ENCODE measurements around the gene KIF3A. TPM values are rescaled to one million over a fixed set of nuclear protein-coding genes. Genes with fewer than 3 reads are reported as not detected.

KIF3A gene
- 1 to 10 TPM; 2.2 to 7.6 (median 4.6) TPM for total RNA-seq

GRCh38 chr5:132736853-132737833, at the start of gene KIF3A:
TSS of gene KIF3A (minus strand) at chr5:132737546. CDS start at chr5:132737419, 127 bp downstream.
- Histone ChIP-seq H3K27me3 (peaks cover 0 to 9% (median 0%) of the 10 kb centered on the region in 4 donors), H3K27ac (peak within 1 kb of the TSS; percentile 63 to 85 (median 80)), H3K9me3 (no peaks in the 10 kb centered on the region), H3K4me1 (peaks cover 0 to 21% (median 5%) of the 10 kb centered on the region in 3 donors), H3K36me3 (peaks cover 0 to 7% (median 0%) of the 10 kb centered on the region in 3 donors), H3K4me3 (peak within 1 kb of the TSS; percentile 72 to 92 (median 82))
- intact Hi-C loops (cut with DNase I) = no loop called here
- TF ChIP-seq CTCF (IDR thresholded peaks at IDR 0.05) (peak in 5 of 6 experiments; percentile 18 to 50 (median 22)), POLR2A (IDR thresholded peaks at IDR 0.05) (peak in 2 of 4 donors; percentile 12 to 47)
- WGBS, 2 donors = 1 to 3% methylated on average over 13 to 20 of the region's 81 CpGs
- DNase-seq = peak; percentile 70

GRCh38 chr5:132787076-132787475, 49.7 kb upstream of the KIF3A start:
- Histone ChIP-seq H3K4me3 (no peak overlapping the region), H3K27me3 (peaks cover 0 to 8% (median 0%) of the 10 kb centered on the region in 4 donors), H3K36me3 (no peaks in the 10 kb centered on the region), H3K9me3 (no peaks in the 10 kb centered on the region), H3K4me1 (peaks cover 0 to 10% (median 3%) of the 10 kb centered on the region in 3 donors), H3K27ac (no peak overlapping the region)
- 87 to 100% methylated on average over 1 of the region's 1 CpG for WGBS, 2 donors
- intact Hi-C loops (cut with DNase I) = no loop called here
- no peak for DNase-seq
- TF ChIP-seq POLR2A (IDR thresholded peaks at IDR 0.05) = no peak

- 91 to 96% methylated on average over 4 of the region's 4 CpGs for WGBS, 2 donors
- peaks cover 0 to 10% (median 3%) of the 10 kb centered on the region in 3 donors for H3K4me1 ChIP-seq
- peaks cover 0 to 4% (median 0%) of the 10 kb centered on the region in 4 donors for H3K27me3 ChIP-seq
- H3K36me3 ChIP-seq = no peaks in the 10 kb centered on the region
- H3K4me3 ChIP-seq = no peak overlapping the region
- DNase-seq = no peak
- intact Hi-C loops (cut with DNase I) = no loop called here
- TF ChIP-seq CTCF (IDR thresholded peaks at IDR 0.05) (no peak), POLR2A (IDR thresholded peaks at IDR 0.05) (no peak)
- no peaks in the 10 kb centered on the region for H3K9me3 ChIP-seq
- H3K27ac ChIP-seq = no peak overlapping the region
These were observed 48.5 kb upstream of the KIF3A start for GRCh38 chr5:132785864-132786263.

- peaks cover 0 to 10% (median 3%) of the 10 kb centered on the region in 3 donors for H3K4me1 ChIP-seq
- intact Hi-C loops (cut with DNase I) = no loop called here
- no peak for TF ChIP-seq POLR2A (IDR thresholded peaks at IDR 0.05)
- no peak for TF ChIP-seq CTCF (IDR thresholded peaks at IDR 0.05)
- 64 to 65% methylated on average over 5 of the region's 5 CpGs for WGBS, 2 donors
- H3K4me3 ChIP-seq = no peak overlapping the region
- H3K9me3 ChIP-seq = no peaks in the 10 kb centered on the region
- H3K27me3 ChIP-seq = peaks cover 0 to 4% (median 0%) of the 10 kb centered on the region in 4 donors
- DNase-seq = no peak
- no peak overlapping the region for H3K27ac ChIP-seq
- H3K36me3 ChIP-seq = no peaks in the 10 kb centered on the region
These were observed 48.0 kb upstream of the KIF3A start for GRCh38 chr5:132785365-132785764.

GRCh38 chr5:132782101-132782500, 44.8 kb upstream of the KIF3A start:
- Histone ChIP-seq H3K36me3 (no peaks in the 10 kb centered on the region), H3K4me1 (peaks cover 0 to 23% (median 10%) of the 10 kb centered on the region in 3 donors), H3K27me3 (peaks cover 0 to 4% (median 0%) of the 10 kb centered on the region in 4 donors), H3K9me3 (no peaks in the 10 kb centered on the region), H3K4me3 (no peak overlapping the region), H3K27ac (no peak overlapping the region)
- 58 to 61% methylated on average over 3 to 4 of the region's 4 CpGs for WGBS, 2 donors
- DNase-seq = no peak
- intact Hi-C loops (cut with DNase I) = no loop called here
- TF ChIP-seq POLR2A (IDR thresholded peaks at IDR 0.05) = no peak

GRCh38 chr5:132781029-132781428, 43.7 kb upstream of the KIF3A start:
- Histone ChIP-seq H3K27ac (no peak overlapping the region), H3K27me3 (peaks cover 0 to 2% (median 0%) of the 10 kb centered on the region in 4 donors), H3K36me3 (no peaks in the 10 kb centered on the region), H3K4me1 (peaks cover 4 to 28% (median 12%) of the 10 kb centered on the region in 3 donors), H3K4me3 (no peak overlapping the region), H3K9me3 (no peaks in the 10 kb centered on the region)
- DNase-seq = no peak
- intact Hi-C loops (cut with DNase I) = no loop called here
- TF ChIP-seq POLR2A (IDR thresholded peaks at IDR 0.05) (no peak), CTCF (IDR thresholded peaks at IDR 0.05) (no peak)
- WGBS, 2 donors = 84 to 91% methylated on average over 4 of the region's 4 CpGs

All from esophagus squamous epithelium (tissue), 5 donors.